WTC11 (cell line): ENCODE results near the gene TPRG1L. TPM values are rescaled to one million over a fixed set of nuclear protein-coding genes. Genes with fewer than 3 reads are reported as not detected.

ENCODE experiments used
- ATAC-seq: fragments of 200-7000 bp; cut with Tn5 transposase; 2 replicates; pipeline ENCODE4 v1.10.0; 2021; ENCODE audit warnings: mild to moderate bottlenecking, moderate library complexity
- CTCF ChIA-PET: fragments of 300-600 bp; sonication (Branson Sonifier 250); formaldehyde crosslinking; loops from one replicate; lab custom pipeline; 2021; ENCODE audit warnings: antibody characterized with exemption; lab: Charles Lee
- POLR2A ChIA-PET: fragments of 350-600 bp; sonication (Branson Sonifier 250); formaldehyde crosslinking; loops from one replicate; lab custom pipeline; 2021; ENCODE audit warnings: antibody characterized with exemption; lab: Charles Lee
- DNase-seq: peaks from one replicate; pipeline ENCODE4 v3.0.0; 2021; ENCODE audit warnings: low spot score
- H3K27ac Mint-ChIP-seq: 2 replicates; pipeline ENCODE4 v1.8.0; 2021; ENCODE audit warnings: mixed read lengths
- H3K27me3 Mint-ChIP-seq: 2 replicates; pipeline ENCODE4 v1.8.0; 2021; ENCODE audit warnings: low read depth, mild to moderate bottlenecking, moderate library complexity, mixed read lengths
- H3K36me3 Mint-ChIP-seq: 2 replicates; pipeline ENCODE4 v1.8.0; 2021; ENCODE audit warnings: mixed read lengths
- H3K4me1 Mint-ChIP-seq: 2 replicates; pipeline ENCODE4 v1.8.0; 2022; ENCODE audit warnings: mixed read lengths
- H3K4me3 Mint-ChIP-seq: 2 replicates; pipeline ENCODE4 v1.8.0; 2021; ENCODE audit warnings: mild to moderate bottlenecking, moderate library complexity, mixed read lengths
- H3K9me3 Mint-ChIP-seq: 2 replicates; pipeline ENCODE4 v1.8.0; 2021; ENCODE audit warnings: mixed read lengths
- AFF4 ChIP-seq: sonication (generic); formaldehyde crosslinking; IDR thresholded peaks from 2 replicates; pipeline ENCODE4 v1.8.1; 2023; ENCODE audit warnings: mild to moderate bottlenecking, missing genetic modification reagents, borderline replicate concordance
- AR ChIP-seq: fragments of 250-450 bp; sonication (Bioruptor Pico); IDR thresholded peaks from 2 replicates; pipeline ENCODE4 v1.9.0; 2021; ENCODE audit warnings: mild to moderate bottlenecking
- ELF4 ChIP-seq: sonication (generic); formaldehyde crosslinking; IDR thresholded peaks from 2 replicates; pipeline ENCODE4 v1.8.1; 2022; ENCODE audit warnings: low read depth, mild to moderate bottlenecking, moderate library complexity, missing genetic modification reagents
- EMX1 ChIP-seq: fragments of 250-450 bp; sonication (Bioruptor Pico); IDR thresholded peaks from 2 replicates; pipeline ENCODE4 v1.8.0; 2021; ENCODE audit warnings: mild to moderate bottlenecking
- ESRRA ChIP-seq: sonication (generic); formaldehyde crosslinking; IDR thresholded peaks from 2 replicates; pipeline ENCODE4 v1.8.1; 2022; ENCODE audit warnings: mild to moderate bottlenecking, missing genetic modification reagents, borderline replicate concordance
- ETV6 ChIP-seq: sonication (generic); formaldehyde crosslinking; IDR thresholded peaks from 2 replicates; pipeline ENCODE4 v1.8.1; 2022; ENCODE audit warnings: mild to moderate bottlenecking, missing genetic modification reagents
- GRHL2 ChIP-seq: fragments of 250-450 bp; sonication (Bioruptor Pico); IDR thresholded peaks from 2 replicates; pipeline ENCODE4 v1.8.0; 2022; ENCODE audit warnings: mild to moderate bottlenecking, moderate library complexity; ENCODE audit not compliant: insufficient replicate concordance, severe bottlenecking
- JUN ChIP-seq: sonication (generic); formaldehyde crosslinking; IDR thresholded peaks from 2 replicates; pipeline ENCODE4 v1.8.0; 2023; ENCODE audit warnings: mild to moderate bottlenecking, missing genetic modification reagents
- MYBL2 ChIP-seq: sonication (generic); formaldehyde crosslinking; IDR thresholded peaks from 2 replicates; pipeline ENCODE4 v1.8.1; 2023; ENCODE audit warnings: mild to moderate bottlenecking, moderate library complexity, missing genetic modification reagents
- NFYB ChIP-seq: sonication (generic); formaldehyde crosslinking; conservative IDR thresholded peaks from 2 replicates; pipeline ENCODE4 v1.8.0; 2022; ENCODE audit warnings: low read depth, missing genetic modification reagents
- NR3C1 ChIP-seq: sonication (generic); formaldehyde crosslinking; conservative IDR thresholded peaks from 2 replicates; pipeline ENCODE4 v1.8.1; 2023; ENCODE audit warnings: low read depth, mild to moderate bottlenecking, missing genetic modification reagents
- OVOL2 ChIP-seq: fragments of 250-450 bp; sonication (Bioruptor Pico); IDR thresholded peaks from 2 replicates; pipeline ENCODE4 v1.9.0; 2021; ENCODE audit warnings: mild to moderate bottlenecking, borderline replicate concordance
- SMAD4 ChIP-seq: sonication (generic); formaldehyde crosslinking; IDR thresholded peaks from 2 replicates; pipeline ENCODE4 v1.8.0; 2022; ENCODE audit warnings: mild to moderate bottlenecking, missing genetic modification reagents
- TEAD1 ChIP-seq: sonication (generic); formaldehyde crosslinking; IDR thresholded peaks from 2 replicates; pipeline ENCODE4 v1.8.0; 2022; ENCODE audit warnings: mild to moderate bottlenecking, missing genetic modification reagents
- USF1 ChIP-seq: sonication (generic); formaldehyde crosslinking; IDR thresholded peaks from 2 replicates; pipeline ENCODE4 v1.8.0; 2022; ENCODE audit warnings: mild to moderate bottlenecking, missing genetic modification reagents
- ZNF121 ChIP-seq: sonication (generic); formaldehyde crosslinking; IDR thresholded peaks from 2 replicates; pipeline ENCODE4 v1.8.0; 2023; ENCODE audit warnings: missing genetic modification reagents
- ZNF423 ChIP-seq: fragments of 250-450 bp; sonication (Bioruptor Pico); IDR thresholded peaks from 2 replicates; pipeline ENCODE4 v2.1.2; 2022; ENCODE audit warnings: mild to moderate bottlenecking, moderate library complexity
- ZNF512 ChIP-seq: sonication (generic); formaldehyde crosslinking; IDR thresholded peaks from 2 replicates; pipeline ENCODE4 v1.8.1; 2022; ENCODE audit warnings: missing genetic modification reagents, borderline replicate concordance
- total RNA-seq: library from RNA; stranded (reverse); gene quantifications from 3 replicates; pipeline ENCODE4 v1.2.3, GENCODE V29; 2021
- TF ChIP-seq, protein P1 (sequence below): sonication (generic); formaldehyde crosslinking; IDR thresholded peaks from 2 replicates; pipeline ENCODE4 v1.8.1; 2023; ENCODE audit warnings: mild to moderate bottlenecking, missing genetic modification reagents, moderate library complexity

The TPRG1L gene
- total RNA-seq, 1 experiment from 2014 or later = 20.9 TPM

DNA sequence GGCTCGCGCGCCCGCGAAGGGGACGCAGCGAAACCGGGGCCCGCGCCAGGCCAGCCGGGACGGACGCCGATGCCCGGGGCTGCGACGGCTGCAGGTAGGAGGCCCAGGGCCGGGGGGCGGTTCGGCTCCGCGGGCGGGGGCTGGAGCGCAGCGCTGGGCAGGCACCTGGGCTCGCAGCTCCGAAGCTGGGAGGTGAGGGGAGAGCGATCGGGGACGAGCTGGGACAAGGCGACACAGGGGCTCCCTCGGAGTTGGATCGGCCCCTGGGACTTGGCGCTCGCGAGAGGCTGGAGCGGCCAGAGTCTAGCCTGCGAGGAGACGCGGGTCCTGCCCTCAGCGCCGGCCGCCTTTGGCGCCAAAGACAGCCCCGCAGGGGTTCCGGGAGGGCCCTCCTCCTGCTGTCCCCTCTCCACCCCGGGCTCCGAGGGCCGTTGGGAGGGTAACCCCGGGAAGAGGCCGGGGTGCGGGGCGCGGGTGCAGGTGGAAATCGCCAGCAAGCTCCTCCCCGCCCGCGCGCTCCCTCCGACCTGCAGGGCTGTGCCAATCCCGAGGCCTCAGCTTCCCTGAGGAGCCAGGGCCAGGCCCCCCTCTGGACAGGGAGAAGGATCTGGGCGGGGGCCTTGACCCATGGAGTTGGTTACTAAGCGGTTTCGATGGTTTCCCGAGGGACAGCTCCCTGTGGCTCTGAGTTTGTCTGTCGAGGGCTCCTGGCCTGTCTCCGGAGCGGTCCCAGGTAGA lies 27.9 kb downstream of the TPRG1L start (continued):
- TF ChIP-seq AFF4 (CRISPR knock-in tag) (no peak), NR3C1 (no peak), ZNF512 (no peak), AR (no peak), ELF4 (CRISPR knock-in tag) (no peak), NFYB (no peak), OVOL2 (CRISPR knock-in tag) (no peak), ZNF121 (CRISPR knock-in tag) (no peak), SMAD4 (CRISPR knock-in tag) (no peak), USF1 (CRISPR knock-in tag) (no peak), EMX1 (CRISPR knock-in tag) (no peak), ETV6 (CRISPR knock-in tag) (no peak), JUN (CRISPR knock-in tag) (no peak), GRHL2 (CRISPR knock-in tag) (no peak), TEAD1 (CRISPR knock-in tag) (no peak), ESRRA (no peak), ZNF423 (CRISPR knock-in tag) (no peak)

GRCh38 chr1:3653286-3653618 lies 28.4 kb downstream of the TPRG1L start:
- Mint-ChIP-seq H3K27me3 (peaks cover 70% of the 10 kb centered on the region), H3K4me1 (peaks cover 15% of the 10 kb centered on the region), H3K9me3 (no peaks in the 10 kb centered on the region), H3K27ac (no peak overlapping the region), H3K4me3 (peak overlapping the region; percentile 55), H3K36me3 (no peaks in the 10 kb centered on the region)
- DNase-seq = no peak
- ATAC-seq = peak; percentile 4
- POLR2A ChIA-PET = interaction anchor here (0.5 kb wide), 1 partner anchor 20 kb away, joined by 4 read pairs; no protein-coding TSS in a partner anchor
- CTCF ChIA-PET = interaction anchor here (0.6 to 3.8 kb wide), 12 partner anchors 11 to 162 kb away, joined by 3 to 27 read pairs (median 6); no protein-coding TSS in a partner anchor
- no peak for TF ChIP-seq MYBL2 (CRISPR knock-in tag)
- TF ChIP-seq, protein P1, sequence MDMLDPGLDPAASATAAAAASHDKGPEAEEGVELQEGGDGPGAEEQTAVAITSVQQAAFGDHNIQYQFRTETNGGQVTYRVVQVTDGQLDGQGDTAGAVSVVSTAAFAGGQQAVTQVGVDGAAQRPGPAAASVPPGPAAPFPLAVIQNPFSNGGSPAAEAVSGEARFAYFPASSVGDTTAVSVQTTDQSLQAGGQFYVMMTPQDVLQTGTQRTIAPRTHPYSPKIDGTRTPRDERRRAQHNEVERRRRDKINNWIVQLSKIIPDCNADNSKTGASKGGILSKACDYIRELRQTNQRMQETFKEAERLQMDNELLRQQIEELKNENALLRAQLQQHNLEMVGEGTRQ = no peak
